ENCODE results near the gene CD207. TPM values are rescaled to one million over a fixed set of nuclear protein-coding genes. Genes with fewer than 3 reads are reported as not detected.

Gene CD207
- total RNA-seq, 1 experiment from 2014 or later, result not detected

DNA sequence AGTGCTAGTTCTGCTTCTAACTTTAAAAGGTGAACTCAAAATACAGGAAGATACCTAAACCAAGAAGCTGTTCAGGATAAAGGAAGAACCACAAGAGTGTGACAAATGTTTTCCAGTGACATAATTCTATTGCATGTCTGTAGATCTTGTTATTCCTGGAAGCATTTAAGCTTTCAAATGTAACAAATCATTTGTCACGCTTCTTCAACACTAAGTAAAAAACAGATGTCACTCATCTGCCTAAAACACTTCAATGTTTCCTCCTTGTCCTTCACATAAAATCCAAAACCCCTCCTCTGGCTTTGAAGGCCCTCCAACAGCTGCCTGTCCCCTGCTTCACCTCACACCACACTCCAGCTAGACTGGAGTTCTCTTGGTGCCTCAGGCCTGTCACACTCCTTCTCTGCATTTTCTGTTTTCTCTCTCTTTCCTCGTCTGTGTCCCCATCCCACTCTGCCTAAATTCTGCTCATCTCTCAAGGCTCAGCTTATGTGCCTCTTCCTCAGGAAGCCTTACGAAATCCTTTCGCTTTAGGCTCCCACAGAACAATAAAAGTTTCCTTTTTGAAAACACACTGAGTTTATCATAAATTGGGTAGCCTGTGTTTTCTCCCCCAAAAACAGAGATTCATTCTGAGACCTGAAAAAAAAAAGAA lies 8.8 kb downstream of the CD207 start:
- Histone ChIP-seq H3K4me3 (no peak overlapping the region), H4K20me1 (ENCODE audit: insufficient read depth) (no peaks in the 10 kb centered on the region), H3K4me2 (no peak overlapping the region), H2AFZ (no peak overlapping the region), H3K27ac (no peak overlapping the region), H3K9me2 (ENCODE audit: insufficient read depth) (no peaks in the 10 kb centered on the region), H3K27me3 (ENCODE audit: insufficient read depth, low read depth) (peaks cover 65% of the 10 kb centered on the region), H3K4me1 (replicated peaks; ENCODE audit: insufficient read depth) (no peaks in the 10 kb centered on the region), H3K79me2 (ENCODE audit: low read depth) (no peaks in the 10 kb centered on the region), H3K36me3 (ENCODE audit: low read depth) (no peaks in the 10 kb centered on the region), H3F3A (ENCODE audit: insufficient read depth, low read depth) (no peaks in the 10 kb centered on the region), H3K9me3 (ENCODE audit: insufficient read depth, low read depth) (no peaks in the 10 kb centered on the region)
- intact Hi-C loops (cut with micrococcal nuclease; ENCODE audit: unreplicated experiment), result no loop called here
- no peak for TF ChIP-seq EZH2 (IDR thresholded peaks at IDR 0.05; ENCODE audit: low read depth)
- TF ChIP-seq, protein P1, sequence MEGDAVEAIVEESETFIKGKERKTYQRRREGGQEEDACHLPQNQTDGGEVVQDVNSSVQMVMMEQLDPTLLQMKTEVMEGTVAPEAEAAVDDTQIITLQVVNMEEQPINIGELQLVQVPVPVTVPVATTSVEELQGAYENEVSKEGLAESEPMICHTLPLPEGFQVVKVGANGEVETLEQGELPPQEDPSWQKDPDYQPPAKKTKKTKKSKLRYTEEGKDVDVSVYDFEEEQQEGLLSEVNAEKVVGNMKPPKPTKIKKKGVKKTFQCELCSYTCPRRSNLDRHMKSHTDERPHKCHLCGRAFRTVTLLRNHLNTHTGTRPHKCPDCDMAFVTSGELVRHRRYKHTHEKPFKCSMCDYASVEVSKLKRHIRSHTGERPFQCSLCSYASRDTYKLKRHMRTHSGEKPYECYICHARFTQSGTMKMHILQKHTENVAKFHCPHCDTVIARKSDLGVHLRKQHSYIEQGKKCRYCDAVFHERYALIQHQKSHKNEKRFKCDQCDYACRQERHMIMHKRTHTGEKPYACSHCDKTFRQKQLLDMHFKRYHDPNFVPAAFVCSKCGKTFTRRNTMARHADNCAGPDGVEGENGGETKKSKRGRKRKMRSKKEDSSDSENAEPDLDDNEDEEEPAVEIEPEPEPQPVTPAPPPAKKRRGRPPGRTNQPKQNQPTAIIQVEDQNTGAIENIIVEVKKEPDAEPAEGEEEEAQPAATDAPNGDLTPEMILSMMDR (conservative IDR thresholded peaks at IDR 0.05), result no peak
- CTCF ChIA-PET, result interaction anchor here (0.6 kb wide), 1 partner anchor 25 kb away, joined by 3 read pairs; no protein-coding TSS in a partner anchor
- BruUV-seq (replicated peaks), result no TSS peak
- DNase-seq, result no peak
- POLR2A ChIA-PET (ENCODE audit: unreplicated experiment), result no interaction called here

DNA sequence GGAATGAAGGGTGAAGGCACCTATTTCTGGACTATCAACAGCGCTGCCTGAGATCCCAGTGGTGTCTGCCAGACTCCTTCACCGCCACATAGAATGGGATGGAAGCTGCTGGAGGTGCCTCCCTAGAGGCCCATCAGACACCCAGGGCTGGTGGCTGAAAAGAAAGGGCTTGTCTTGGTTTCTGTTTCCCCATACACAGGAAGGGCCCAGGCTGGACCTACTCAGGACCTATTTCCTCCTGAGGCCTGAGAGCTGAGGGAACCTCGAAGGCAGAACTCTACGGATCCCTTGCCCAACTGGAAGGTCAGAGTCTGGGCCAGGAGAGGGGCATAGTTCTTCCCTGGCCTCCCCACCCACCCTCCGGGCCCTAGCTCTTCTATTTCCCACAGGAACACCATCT lies 12.4 kb downstream of the CD207 start:
- TF ChIP-seq EZH2 (IDR thresholded peaks at IDR 0.05; ENCODE audit: low read depth), result no peak
- TF ChIP-seq, protein P1 (conservative IDR thresholded peaks at IDR 0.05), result no peak
- CTCF ChIA-PET, result no interaction called here
- H3K27me3 ChIP-seq (ENCODE audit: insufficient read depth, low read depth), result peaks cover 64% of the 10 kb centered on the region

GRCh38 chr2:70822843-70823242 lies 12.8 kb downstream of the CD207 start:
- Histone ChIP-seq H2AFZ (no peak overlapping the region), H3K9me2 (ENCODE audit: insufficient read depth) (no peaks in the 10 kb centered on the region), H4K20me1 (ENCODE audit: insufficient read depth) (no peaks in the 10 kb centered on the region), H3F3A (ENCODE audit: insufficient read depth, low read depth) (no peaks in the 10 kb centered on the region), H3K4me1 (replicated peaks; ENCODE audit: insufficient read depth) (no peaks in the 10 kb centered on the region), H3K4me3 (no peak overlapping the region), H3K9me3 (ENCODE audit: insufficient read depth, low read depth) (no peaks in the 10 kb centered on the region), H3K27me3 (ENCODE audit: insufficient read depth, low read depth) (peaks cover 65% of the 10 kb centered on the region), H3K36me3 (ENCODE audit: low read depth) (no peaks in the 10 kb centered on the region), H3K4me2 (no peak overlapping the region), H3K27ac (no peak overlapping the region), H3K79me2 (ENCODE audit: low read depth) (no peaks in the 10 kb centered on the region)
- no peak for TF ChIP-seq EZH2 (IDR thresholded peaks at IDR 0.05; ENCODE audit: low read depth)
- TF ChIP-seq, protein P1 (conservative IDR thresholded peaks at IDR 0.05), result no peak
- ChIA-PET POLR2A (ENCODE audit: unreplicated experiment) (no interaction called here), CTCF (no interaction called here)
- no peak for DNase-seq
- no TSS peak for BruUV-seq (replicated peaks)
- intact Hi-C loops (cut with micrococcal nuclease; ENCODE audit: unreplicated experiment), result no loop called here

More for the DNA sequence above, 12.4 kb downstream of the CD207 start:
- H3K4me2 ChIP-seq, result no peak overlapping the region
- H3F3A ChIP-seq (ENCODE audit: insufficient read depth, low read depth), result no peaks in the 10 kb centered on the region
- H3K79me2 ChIP-seq (ENCODE audit: low read depth), result no peaks in the 10 kb centered on the region
- no peak overlapping the region for H2AFZ ChIP-seq
- H3K27ac ChIP-seq, result no peak overlapping the region
- no peaks in the 10 kb centered on the region for H3K9me2 ChIP-seq (ENCODE audit: insufficient read depth)
- H3K9me3 ChIP-seq (ENCODE audit: insufficient read depth, low read depth), result no peaks in the 10 kb centered on the region
- BruUV-seq (replicated peaks), result no TSS peak
- H3K36me3 ChIP-seq (ENCODE audit: low read depth), result no peaks in the 10 kb centered on the region
- H3K4me1 ChIP-seq (replicated peaks; ENCODE audit: insufficient read depth), result no peaks in the 10 kb centered on the region
- no peaks in the 10 kb centered on the region for H4K20me1 ChIP-seq (ENCODE audit: insufficient read depth)
- no peak for DNase-seq
- intact Hi-C loops (cut with micrococcal nuclease; ENCODE audit: unreplicated experiment), result no loop called here
- POLR2A ChIA-PET (ENCODE audit: unreplicated experiment), result no interaction called here
- H3K4me3 ChIP-seq, result no peak overlapping the region

Measured in PC-9 (cell line).